A549 (cell line): ENCODE measurements around the gene ARHGAP31.

Experiments
- CTCF ChIP-seq: fragments of >200 bp; sonication (Bioruptor Twin); formaldehyde crosslinking; IDR thresholded peaks from 3 replicates; pipeline ENCODE4 v1.5.1; 2016
- EP300 ChIP-seq, 2 experiments: fragments of >200 bp; sonication (Bioruptor Twin); formaldehyde crosslinking; IDR thresholded peaks; 2 replicates in 1 of 2; 3 replicates in 1 of 2; pipeline ENCODE4 v1.6.1; 2016 to 2017
- HDAC2 ChIP-seq: fragments of 200-600 bp; sonication (generic); IDR thresholded peaks from 2 replicates; pipeline ENCODE4 v1.6.1; 2016
- JUN ChIP-seq, 2 experiments: fragments of >200 bp; sonication (Bioruptor Twin); formaldehyde crosslinking; IDR thresholded peaks; 2 replicates in 1 of 2; 3 replicates in 1 of 2; pipeline ENCODE4 v1.6.1; 2016 to 2017
- KDM1A ChIP-seq: fragments of 200-600 bp; sonication (generic); IDR thresholded peaks from 2 replicates; pipeline ENCODE4 v1.6.1; 2016; ENCODE audit warnings: low read depth, mild to moderate bottlenecking
- MYC ChIP-seq: IDR thresholded peaks from 2 replicates; pipeline ENCODE4 v1.6.1; 2012; ENCODE audit warnings: mild to moderate bottlenecking, inconsistent platforms, low read length, improper control_type of control experiment, borderline replicate concordance
- POLR2A ChIP-seq: IDR thresholded peaks from 2 replicates; pipeline ENCODE4 v1.6.1; 2012; ENCODE audit warnings: mild to moderate bottlenecking, low read length
- RAD21 ChIP-seq, 2 experiments: fragments of >200 bp in 1 of 2; sonication (Bioruptor Twin) in 1 of 2; formaldehyde crosslinking in 1 of 2; IDR thresholded peaks in 1 of 2; conservative IDR thresholded peaks in 1 of 2; 2 replicates in 1 of 2; 3 replicates in 1 of 2; pipeline ENCODE4 v1.6.1; 2012 to 2018; ENCODE audit warnings: inconsistent platforms in 1 of 2
- RCOR1 ChIP-seq: fragments of 150-350 bp; IDR thresholded peaks from 2 replicates; pipeline ENCODE4 v1.6.1; 2014; ENCODE audit warnings: antibody characterized with exemption, low read length, low read depth
- RFX5 ChIP-seq: fragments of 450-650 bp; IDR thresholded peaks from 2 replicates; pipeline ENCODE4 v1.7.1; 2014; ENCODE audit warnings: antibody characterized with exemption, mild to moderate bottlenecking, moderate library complexity
- SREBF2 ChIP-seq: fragments of 450-650 bp; IDR thresholded peaks from 2 replicates; pipeline ENCODE4 v1.6.1; 2014; ENCODE audit warnings: mild to moderate bottlenecking, moderate library complexity
- ZC3H11A ChIP-seq: fragments of 450-650 bp; IDR thresholded peaks from 2 replicates; pipeline ENCODE4 v1.6.1; 2014; ENCODE audit warnings: antibody characterized with exemption, mild to moderate bottlenecking
- ZNF302 ChIP-seq: fragments of 250-450 bp; sonication (Bioruptor Pico); IDR thresholded peaks from 2 replicates; pipeline ENCODE4 v1.9.0; 2021; ENCODE audit warnings: inconsistent platforms, mild to moderate bottlenecking, moderate library complexity
- TF ChIP-seq, protein P1 (sequence below): IDR thresholded peaks from 2 replicates; pipeline ENCODE4 v1.6.1; 2012

GRCh38 chr3:119259821-119260220, 34.4 kb upstream of the ARHGAP31 start:
- no peak for TF ChIP-seq CTCF
- TF ChIP-seq ZNF302 (CRISPR knock-in tag) = no peak
- TF ChIP-seq RCOR1 = no peak
- TF ChIP-seq RAD21 (conservative IDR thresholded peaks at IDR 0.05 in 1 of 2, IDR thresholded peaks at IDR 0.05 in 1 of 2) = no peak
- TF ChIP-seq POLR2A = no peak
- no peak for TF ChIP-seq JUN (IDR thresholded peaks at IDR 0.05)
- TF ChIP-seq KDM1A = no peak
- TF ChIP-seq, protein P1, sequence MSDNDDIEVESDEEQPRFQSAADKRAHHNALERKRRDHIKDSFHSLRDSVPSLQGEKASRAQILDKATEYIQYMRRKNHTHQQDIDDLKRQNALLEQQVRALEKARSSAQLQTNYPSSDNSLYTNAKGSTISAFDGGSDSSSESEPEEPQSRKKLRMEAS = no peak
- no peak for TF ChIP-seq MYC
- TF ChIP-seq ZC3H11A = no peak
- TF ChIP-seq HDAC2 = no peak
- no peak for TF ChIP-seq SREBF2
- no peak for TF ChIP-seq EP300 (IDR thresholded peaks at IDR 0.05)
- no peak for TF ChIP-seq RFX5
